ENCODE results near the gene HCRT.

- TF ChIP-seq CTCF (IDR thresholded peaks at IDR 0.05) = no peak
- TF ChIP-seq EZH2 (IDR thresholded peaks at IDR 0.05) = no peak
These were observed 46.3 kb downstream of the HCRT start for GRCh38 chr17:42138749-42139492.

Data from neural progenitor cell (in vitro differentiated cells).